GM18907 (cell line): ENCODE data around the gene NFATC1.

Experiments used
- ATAC-seq: cut with Tn5 transposase; IDR thresholded peaks from one replicate; pipeline ENCODE4 v1.9.1; 2021; ENCODE audit warnings: mild to moderate bottlenecking, moderate library complexity; ENCODE audit not compliant: unreplicated experiment

The NFATC1 gene

DNA sequence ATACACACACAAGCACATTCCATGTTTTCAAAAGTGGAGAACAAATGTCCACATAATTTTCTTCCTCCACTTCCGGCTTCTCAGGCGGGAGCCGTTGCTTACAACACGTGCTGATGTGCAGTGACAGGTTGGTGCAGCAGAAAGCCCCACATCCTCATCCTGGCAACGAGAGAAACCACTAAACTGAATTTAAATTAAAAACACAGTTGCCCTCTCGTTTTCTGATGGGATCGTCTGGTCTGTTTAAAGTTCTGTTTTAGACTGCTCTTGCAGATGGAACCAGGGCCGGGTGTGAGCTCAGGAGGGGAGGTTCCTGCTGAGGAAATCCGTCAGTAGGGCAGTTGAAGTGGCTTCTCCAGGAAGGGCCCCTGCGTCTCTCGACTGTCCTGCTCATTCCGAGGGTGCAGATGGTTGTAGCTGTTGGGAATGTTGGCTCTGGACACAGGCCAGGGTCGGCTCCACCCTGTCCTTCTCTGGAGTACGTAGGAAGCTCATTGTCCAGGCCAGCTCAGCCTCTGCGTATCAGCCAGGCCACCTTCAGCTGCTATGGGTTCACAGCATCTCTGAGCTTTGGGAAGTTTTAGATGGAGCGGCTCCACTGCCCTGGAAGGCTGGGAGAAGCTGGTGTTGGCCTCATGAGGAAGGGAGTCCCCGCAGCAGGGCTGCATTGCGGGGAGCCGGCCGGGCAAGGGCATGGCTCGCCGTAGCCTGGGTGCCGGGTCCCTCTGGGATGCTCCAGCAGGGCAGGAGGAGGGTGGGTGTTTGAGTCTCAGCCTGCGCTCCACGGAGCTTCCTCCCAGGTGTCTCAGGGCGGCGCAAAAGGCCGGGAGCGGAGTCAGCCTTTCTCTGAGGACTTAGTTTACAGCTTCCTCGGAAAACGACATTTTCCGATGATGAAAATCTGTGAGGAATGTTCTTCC lies 58.3 kb downstream of the NFATC1 start:
- no peak for ATAC-seq

DNA sequence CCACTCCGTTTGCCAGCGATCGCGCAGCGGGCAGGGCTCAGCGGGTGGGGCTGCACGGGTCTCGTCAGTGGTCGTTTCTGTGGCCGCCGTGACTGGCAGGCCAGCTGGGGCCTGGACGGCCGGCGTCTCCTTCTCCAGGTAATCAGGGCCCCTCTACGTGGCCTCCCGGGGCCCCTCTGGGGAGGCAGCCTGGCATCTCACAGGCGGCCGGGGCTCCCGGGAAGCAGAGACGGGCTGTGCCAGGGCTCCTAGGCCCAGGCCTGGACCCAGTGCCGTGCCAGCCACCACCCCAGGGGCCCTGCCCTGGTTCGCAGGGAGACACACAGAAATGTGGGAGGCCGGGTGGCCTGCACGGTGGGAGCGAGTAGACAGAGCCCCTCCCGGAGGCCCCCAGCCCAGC lies 59.5 kb downstream of the NFATC1 start:
- no peak for ATAC-seq

DNA sequence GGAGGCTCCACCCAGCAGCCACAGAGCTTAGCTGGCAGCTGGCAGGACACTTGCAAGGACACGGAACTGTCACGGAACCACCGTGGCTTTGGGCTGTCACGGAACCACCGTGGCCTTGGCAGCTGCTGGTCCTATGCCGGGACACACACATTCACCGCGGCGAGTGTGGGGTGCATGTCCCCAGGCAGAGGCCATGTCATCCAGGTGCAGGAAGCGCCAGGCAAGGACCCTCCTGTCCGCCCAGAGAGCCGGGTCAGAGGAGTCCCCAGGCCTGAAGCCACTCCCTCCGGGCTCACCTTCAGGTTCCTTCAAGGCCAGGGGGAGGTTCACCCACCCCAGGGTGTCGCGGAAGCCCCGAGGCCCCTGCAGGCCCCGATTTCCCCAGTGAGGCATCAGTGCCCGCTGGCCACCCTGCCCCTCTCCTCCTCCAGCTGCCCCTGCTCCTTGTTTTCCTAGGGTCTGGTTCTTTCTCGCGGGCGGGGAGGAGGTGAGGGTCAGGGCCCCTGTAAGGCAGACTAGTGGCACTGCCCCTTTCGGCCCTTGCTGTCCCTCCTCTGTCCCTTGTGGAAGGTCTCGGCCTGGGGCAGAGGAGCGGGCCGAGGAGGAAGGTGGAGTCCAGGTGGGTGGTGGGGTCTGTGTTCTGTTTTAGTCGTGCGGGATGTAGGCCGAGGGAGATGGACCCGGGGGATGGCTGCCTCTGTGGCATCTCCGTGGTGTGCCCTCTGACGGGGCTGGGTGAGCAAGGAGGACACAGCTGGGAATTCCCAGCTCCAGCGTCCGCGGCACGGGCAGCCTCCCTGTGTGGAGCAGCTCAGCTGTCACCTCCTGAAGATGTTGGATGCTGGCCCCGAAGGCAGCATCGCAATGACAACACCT lies 60.6 kb downstream of the NFATC1 start:
- no peak for ATAC-seq

DNA sequence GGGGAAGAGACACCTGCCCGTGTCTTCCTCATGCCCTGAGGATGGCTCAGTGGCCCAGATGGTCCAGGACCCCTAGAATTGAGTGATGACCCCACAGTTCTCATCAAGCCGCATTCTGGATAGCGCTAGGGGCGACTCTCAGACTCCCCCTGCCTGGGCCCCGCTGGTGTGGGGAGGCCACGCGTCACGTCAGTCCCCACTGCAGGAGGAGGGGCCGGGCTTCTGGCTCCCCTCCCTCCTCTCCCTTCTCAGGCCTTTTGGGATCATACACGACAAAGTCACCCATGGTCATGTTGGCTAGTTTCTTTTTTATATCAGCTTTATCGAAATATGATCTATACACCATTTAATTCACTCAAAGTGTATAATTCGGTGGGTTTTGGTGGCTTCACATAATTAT lies 61.5 kb downstream of the NFATC1 start:
- no peak for ATAC-seq

GRCh38 chr18:79457652-79458051 lies 61.9 kb downstream of the NFATC1 start:
- no peak for ATAC-seq

DNA sequence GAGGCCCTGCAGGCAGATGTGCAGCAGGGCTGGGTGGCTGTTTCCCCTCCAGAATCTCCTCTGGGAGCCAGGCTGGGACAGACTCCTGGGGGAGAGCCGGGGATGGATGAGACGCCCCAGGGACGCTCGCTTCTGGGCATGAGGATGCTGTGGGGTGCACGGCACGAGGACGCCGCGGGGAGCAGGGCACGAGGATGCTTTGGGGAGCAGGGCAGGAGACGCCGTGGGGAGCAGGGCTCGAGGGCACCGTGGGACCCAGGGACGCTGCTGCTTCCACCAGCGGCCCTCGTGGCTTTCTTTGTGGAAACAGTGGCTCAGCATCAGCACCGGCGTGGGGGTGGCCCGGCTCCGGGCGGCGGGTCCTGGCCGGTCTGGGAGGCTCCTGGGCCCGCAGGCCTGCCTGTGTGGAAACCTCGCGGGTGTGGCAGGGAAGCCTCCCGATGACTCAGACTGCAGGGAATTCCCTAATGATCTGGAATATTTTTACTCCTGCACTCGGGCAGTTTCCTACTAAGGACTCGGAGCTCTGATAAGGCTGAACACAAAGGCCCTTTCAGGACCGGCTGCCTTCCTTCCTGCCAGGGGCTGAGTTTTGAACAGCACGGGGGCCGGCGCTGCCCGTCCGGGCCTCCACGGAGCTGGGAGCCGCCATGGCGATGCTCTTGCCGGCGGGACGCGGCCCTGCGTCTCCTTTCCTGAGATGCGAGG lies 62.6 kb downstream of the NFATC1 start:
- no peak for ATAC-seq

GRCh38 chr18:79458917-79459803 lies 63.4 kb downstream of the NFATC1 start:
- ATAC-seq, result no peak

GRCh38 chr18:79459946-79460480 lies 64.3 kb downstream of the NFATC1 start:
- ATAC-seq, result peak; percentile 24

GRCh38 chr18:79460481-79461300 lies 65.0 kb downstream of the NFATC1 start:
- ATAC-seq, result peak; percentile 79

- ATAC-seq, result no peak
These were observed 65.9 kb downstream of the NFATC1 start for GRCh38 chr18:79461627-79462026.

DNA sequence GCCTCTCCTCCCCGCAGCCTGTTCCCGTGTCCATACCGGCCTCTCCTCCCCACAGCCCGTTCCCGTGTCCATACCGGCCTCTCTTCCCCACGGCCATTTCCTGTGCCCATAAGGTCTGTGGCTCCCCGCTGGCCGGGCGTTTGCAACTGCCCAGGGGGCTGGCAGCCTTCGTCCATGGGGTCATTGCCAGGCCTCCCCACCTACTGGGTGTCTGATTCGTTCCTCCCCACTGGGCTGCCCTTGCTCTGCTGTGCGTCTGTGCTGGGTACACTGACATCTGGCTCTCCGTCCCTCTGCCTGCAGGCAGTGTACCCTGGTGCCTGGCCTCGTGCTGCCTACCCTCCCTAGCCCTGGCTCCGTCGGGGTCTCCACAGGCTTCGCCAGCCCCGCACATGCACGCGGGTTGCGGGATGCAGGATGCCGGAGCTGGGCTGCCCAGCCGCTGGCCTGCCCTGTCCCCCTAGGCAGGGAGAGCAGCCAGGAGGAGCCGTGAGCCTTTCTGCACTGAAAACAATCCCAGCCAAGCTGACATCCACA lies 67.8 kb downstream of the NFATC1 start:
- ATAC-seq, result no peak

DNA sequence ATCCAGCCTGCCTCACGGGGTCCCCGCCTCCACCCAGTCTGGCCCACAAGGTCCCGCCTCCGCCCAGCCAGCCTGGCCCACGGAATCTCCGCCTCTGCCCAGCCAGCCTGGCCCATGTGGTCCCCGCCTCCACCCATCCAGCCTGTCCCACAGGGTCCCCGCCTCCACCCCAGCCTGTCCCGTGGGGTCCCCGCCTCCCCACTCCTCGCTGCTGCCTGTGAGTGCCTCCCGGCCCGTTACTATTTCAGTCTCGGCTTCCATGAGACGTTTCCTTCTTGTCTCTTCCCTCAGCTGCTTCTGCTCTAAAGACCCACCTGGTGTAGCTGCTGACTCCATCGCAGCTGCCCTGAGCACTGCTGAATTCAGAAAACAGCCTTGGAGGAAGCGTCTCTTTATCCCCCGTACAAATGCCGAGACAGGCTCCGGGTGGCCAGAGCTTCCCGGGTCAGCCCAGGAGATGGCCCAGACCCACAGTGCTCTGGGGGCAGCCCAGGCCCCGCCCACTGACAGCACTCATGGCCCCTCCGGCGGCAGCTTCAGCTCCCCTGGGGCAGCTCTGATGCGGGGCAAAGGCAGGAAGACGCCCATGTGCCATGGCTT lies 69.8 kb downstream of the NFATC1 start:
- ATAC-seq, result peak; percentile 80

- peak; percentile 51 for ATAC-seq
These were observed 70.9 kb downstream of the NFATC1 start for GRCh38 chr18:79466591-79466990.

- no peak for ATAC-seq
These were observed 71.4 kb downstream of the NFATC1 start for GRCh38 chr18:79467126-79467525.

DNA sequence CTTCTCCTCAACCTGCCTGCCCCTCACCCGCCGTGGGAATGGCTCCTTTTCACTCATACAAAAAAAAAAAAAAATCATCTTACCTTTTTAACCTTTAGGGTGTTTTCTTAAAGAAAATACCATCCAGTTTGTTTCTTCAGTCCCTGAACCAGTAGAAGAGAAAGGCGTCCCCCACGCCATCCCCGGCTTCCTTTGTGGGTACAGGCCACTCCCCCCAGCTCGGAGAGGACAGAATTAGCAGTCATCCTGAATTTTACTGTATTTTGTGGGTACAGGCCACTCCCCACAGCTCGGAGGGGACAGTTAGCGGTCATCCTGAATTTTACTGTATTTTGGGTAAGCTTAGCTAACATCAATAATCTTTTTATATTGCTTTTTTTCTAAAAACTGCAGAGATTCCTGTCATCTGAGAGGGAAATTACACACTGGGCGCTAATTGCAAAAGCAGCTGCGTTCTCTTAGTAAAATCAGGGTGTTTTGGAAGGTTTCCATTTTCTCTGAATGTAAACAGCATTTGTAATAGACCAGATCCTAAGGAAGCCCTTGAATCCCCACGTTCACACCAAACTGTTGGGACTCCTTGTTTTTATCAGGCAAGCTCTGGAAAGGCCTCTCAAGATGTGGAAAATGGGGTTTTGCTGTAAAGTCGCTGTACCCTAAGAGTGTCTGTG lies 72.5 kb downstream of the NFATC1 start:
- no peak for ATAC-seq

DNA sequence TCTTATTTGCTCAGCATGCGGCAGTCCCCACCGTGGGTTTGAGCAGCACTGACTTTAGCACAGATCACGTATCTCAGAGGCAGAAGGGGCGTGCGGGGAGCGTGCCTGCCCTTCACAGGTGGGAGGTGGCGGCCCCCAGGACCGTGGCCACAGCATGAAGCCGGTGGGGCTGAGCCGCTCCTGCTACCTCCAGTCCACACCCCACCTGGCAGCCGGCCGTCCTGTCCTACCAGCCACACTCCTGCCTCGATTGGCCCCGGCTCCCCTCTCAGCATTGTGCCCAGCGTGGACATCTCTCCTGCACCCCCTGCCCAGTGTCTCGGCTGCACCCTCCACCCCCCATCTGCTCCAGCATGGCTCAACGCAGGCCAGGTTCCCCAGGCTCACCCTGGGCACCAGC lies 73.6 kb downstream of the NFATC1 start:
- no peak for ATAC-seq

DNA sequence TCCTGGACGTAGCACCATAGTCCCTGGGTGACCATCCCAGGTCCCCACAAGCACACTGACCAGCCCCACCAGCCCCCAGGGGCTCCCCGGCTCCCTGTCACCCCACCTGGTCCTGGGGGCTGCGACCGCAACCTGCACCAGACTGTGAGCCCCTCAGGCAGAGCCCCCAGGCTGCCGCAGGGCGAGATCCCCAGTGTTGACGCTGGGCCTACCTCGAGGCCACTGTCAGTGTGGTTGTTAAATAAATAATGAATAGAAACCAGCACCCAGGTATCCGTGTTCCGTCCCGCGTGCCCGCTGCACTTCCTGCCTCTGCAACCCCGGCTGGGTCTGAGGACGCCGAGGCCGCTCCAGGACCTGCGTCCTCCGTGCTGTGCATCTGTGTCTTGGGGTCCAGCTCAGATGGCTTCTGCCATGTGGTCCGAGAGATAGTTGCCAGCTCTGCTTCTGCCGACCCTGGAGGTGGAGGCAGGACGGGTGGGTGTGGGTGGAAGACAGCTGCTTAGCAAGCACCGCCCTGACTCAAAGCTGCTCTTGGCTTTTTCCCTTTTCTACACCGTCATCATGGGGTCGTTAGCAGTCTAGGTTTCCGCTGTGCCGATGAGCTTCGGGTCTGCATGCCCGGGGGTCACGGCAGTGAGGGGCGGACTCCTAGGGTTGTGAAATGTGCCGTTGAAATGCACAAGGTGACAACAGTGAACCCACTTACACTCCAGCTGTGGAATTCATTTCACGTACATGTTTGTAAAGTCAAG lies 74.2 kb downstream of the NFATC1 start:
- ATAC-seq, result no peak
